ENCODE results near the gene PDAP1.
"Not testable (repeated sequence)": the region's sequence is repeated elsewhere in the genome, so short reads cannot be mapped to it uniquely, and the experiment has no call there.

Gene PDAP1

DNA sequence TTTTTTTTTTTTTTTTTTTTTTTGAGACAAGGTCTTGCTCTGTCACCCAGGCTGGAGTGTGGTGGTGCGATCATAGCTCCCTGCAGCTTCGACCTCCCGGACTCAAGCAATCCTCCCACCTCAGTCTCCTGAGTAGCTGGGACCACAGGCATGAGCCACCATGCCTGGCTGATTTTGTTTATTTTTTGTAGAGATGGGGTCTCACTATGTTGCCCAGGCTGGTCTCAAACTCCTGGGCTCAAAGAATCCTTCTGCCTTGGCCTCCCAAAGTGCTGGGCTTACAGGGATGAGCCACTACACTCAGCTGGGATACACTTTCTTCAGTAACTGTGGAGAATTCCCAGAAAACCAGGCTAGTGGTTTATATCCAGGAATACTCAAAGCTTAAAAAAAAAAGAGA, 57.8 kb downstream of the PDAP1 start:
- DNase-seq (ENCODE audit: low read depth), result not testable (repeated sequence)

All from non-pigmented ciliary epithelial cell (primary cell).